Transverse colon (tissue), 4 donors: ENCODE measurements around the gene PORCN. TPM values are rescaled to one million over a fixed set of nuclear protein-coding genes. Genes with fewer than 3 reads are reported as not detected.

ENCODE experiments used
- DNase-seq: peaks from one replicate; pipeline ENCODE4 v3.0.0-alpha.2; 2019
- H3K27ac ChIP-seq, 4 donors: fragments of 200-600 bp; sonication (generic); 2 replicates each; pipeline ENCODE4 v1.5.1; 2016 to 2018; ENCODE audit warnings: inconsistent platforms in 4 of 4
- H3K27me3 ChIP-seq: fragments of 200-600 bp; sonication (generic); 2 replicates; pipeline ENCODE4 v1.5.1; 2017; ENCODE audit warnings: inconsistent platforms
- H3K36me3 ChIP-seq, 4 donors: fragments of 200-600 bp; sonication (generic); 2 replicates each; pipeline ENCODE4 v1.5.1; 2017 to 2019; ENCODE audit warnings: inconsistent platforms in 4 of 4
- H3K4me1 ChIP-seq, 4 donors: fragments of 200-600 bp; sonication (generic); 2 replicates each; pipeline ENCODE4 v1.5.1; 2017 to 2020; ENCODE audit warnings: inconsistent platforms in 4 of 4
- H3K4me3 ChIP-seq, 4 donors: fragments of 200-600 bp; sonication (generic); 1 replicate in 1 of 4; 2 replicates in 3 of 4; pipeline versions ENCODE4 v1.5.1 to v1.6.1; 2017 to 2019; ENCODE audit warnings: inconsistent platforms in 4 of 4
- H3K9me3 ChIP-seq, 2 donors: fragments of 200-600 bp; sonication (generic); 2 replicates each; pipeline ENCODE4 v1.5.1; 2017 to 2019; ENCODE audit warnings: inconsistent platforms in 2 of 2
- EP300 ChIP-seq: sonication (generic); formaldehyde crosslinking; IDR thresholded peaks from one replicate; pipeline ENCODE4 v1.6.1; 2017; ENCODE audit warnings: antibody characterized with exemption, low read depth
- POLR2A ChIP-seq: fragments of 450-650 bp; IDR thresholded peaks from one replicate; pipeline ENCODE4 v1.6.1; 2016; ENCODE audit warnings: antibody characterized with exemption, mild to moderate bottlenecking, moderate library complexity
- POLR2AphosphoS5 ChIP-seq, 3 donors: sonication (generic); formaldehyde crosslinking; IDR thresholded peaks; one replicate each; pipeline ENCODE4 v1.6.1; 2016; ENCODE audit warnings: antibody characterized with exemption in 3 of 3
- WGBS, 2 donors: methylation state at CpG; one replicate each; pipeline ENCODE4 v1.1.5; 2018; ENCODE audit warnings: low coverage in 1 of 2; 5-methylcytosine and 5-hydroxymethylcytosine counted together
- in situ Hi-C, 4 donors: fragments of 200-750 bp; cut with MboI; loops; one replicate each; pipeline versions ENCODE4 v1.15.0 to v1.15.1; 2017; ENCODE audit warnings: low sequenced_read_pairs in 3 of 4, low pct_ligation_motif_present in 1 of 4, low pct_unique_long_range_greater_than_20kb in 1 of 4
- intact Hi-C: fragments of 100-400 bp; cut with DNase I; formaldehyde crosslinking; loops from one replicate; pipeline ENCODE4 v1.15.1; 2023; ENCODE audit warnings: low total_unique reads
- total RNA-seq, 4 donors: library from RNA; depleted of rRNA; stranded (reverse); fragments of >200 nt; gene quantifications; one replicate each; pipeline ENCODE4 v1.1.0, GENCODE V29; 2016
- TF ChIP-seq, protein P1 (sequence below), 5 experiments: fragments of 200-600 bp in 3 of 5; fragments of 450-650 bp in 2 of 5; sonication (generic) in 3 of 5; IDR thresholded peaks; 1 replicate in 2 of 5; 2 replicates in 3 of 5; pipeline ENCODE4 v1.5.1; 2016 to 2017; ENCODE audit warnings: antibody characterized with exemption in 5 of 5, inconsistent platforms in 3 of 5, mild to moderate bottlenecking in 2 of 5, moderate library complexity in 1 of 5

The PORCN gene
- total RNA-seq, 4 donors from 2014 or later: 1.5 to 10.1 (median 8.2) TPM

GRCh38 chrX:48489892-48490291 lies 18.9 kb upstream of the PORCN start:
- no peak overlapping the region for H3K27ac ChIP-seq
- WGBS, 2 donors: 93% methylated on average over 2 of the region's 2 CpGs; no CpG with 5 or more reads in 1 of the 2 donors

DNA sequence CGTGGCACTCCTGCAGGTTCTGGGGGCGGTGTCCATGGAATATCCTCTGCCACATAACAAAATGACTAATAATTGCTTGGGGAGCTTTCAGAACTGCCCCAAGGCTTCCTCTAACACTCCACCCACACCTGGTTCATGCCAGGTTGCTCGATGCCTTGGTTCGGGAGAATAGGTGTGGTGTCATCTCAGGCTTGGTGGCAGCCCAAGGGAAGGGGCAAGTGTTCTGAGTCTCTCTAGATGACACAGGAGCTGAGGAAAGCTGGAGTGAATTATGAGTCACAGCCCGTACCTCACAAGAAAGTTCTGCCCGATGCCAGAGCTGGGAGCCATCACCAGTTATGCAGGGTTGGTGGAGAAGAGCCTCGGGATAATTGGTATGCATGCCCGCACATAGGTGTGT lies 18.1 kb upstream of the PORCN start:
- Histone ChIP-seq H3K4me3 (no peak overlapping the region), H3K27ac (no peak overlapping the region), H3K36me3 (no peaks in the 10 kb centered on the region), H3K27me3 (no peaks in the 10 kb centered on the region), H3K9me3 (no peaks in the 10 kb centered on the region), H3K4me1 (no peaks in the 10 kb centered on the region)
- TF ChIP-seq, protein P1, sequence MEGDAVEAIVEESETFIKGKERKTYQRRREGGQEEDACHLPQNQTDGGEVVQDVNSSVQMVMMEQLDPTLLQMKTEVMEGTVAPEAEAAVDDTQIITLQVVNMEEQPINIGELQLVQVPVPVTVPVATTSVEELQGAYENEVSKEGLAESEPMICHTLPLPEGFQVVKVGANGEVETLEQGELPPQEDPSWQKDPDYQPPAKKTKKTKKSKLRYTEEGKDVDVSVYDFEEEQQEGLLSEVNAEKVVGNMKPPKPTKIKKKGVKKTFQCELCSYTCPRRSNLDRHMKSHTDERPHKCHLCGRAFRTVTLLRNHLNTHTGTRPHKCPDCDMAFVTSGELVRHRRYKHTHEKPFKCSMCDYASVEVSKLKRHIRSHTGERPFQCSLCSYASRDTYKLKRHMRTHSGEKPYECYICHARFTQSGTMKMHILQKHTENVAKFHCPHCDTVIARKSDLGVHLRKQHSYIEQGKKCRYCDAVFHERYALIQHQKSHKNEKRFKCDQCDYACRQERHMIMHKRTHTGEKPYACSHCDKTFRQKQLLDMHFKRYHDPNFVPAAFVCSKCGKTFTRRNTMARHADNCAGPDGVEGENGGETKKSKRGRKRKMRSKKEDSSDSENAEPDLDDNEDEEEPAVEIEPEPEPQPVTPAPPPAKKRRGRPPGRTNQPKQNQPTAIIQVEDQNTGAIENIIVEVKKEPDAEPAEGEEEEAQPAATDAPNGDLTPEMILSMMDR (IDR thresholded peaks at IDR 0.05): no peak
- TF ChIP-seq POLR2A: no peak
- TF ChIP-seq EP300: no peak
- TF ChIP-seq POLR2AphosphoS5 (IDR thresholded peaks at IDR 0.05): no peak
- in situ Hi-C loops: loop anchor here in 2 of 4 donors (25.0 kb wide), 1 partner anchor 403 kb away; no protein-coding TSS in a partner anchor
- WGBS, 2 donors: 74% methylated on average over 8 of the region's 8 CpGs; no CpG with 5 or more reads in 1 of the 2 donors
- intact Hi-C loops: loop anchor here (2.0 kb wide), 1 partner anchor 26 kb away; no protein-coding TSS in a partner anchor
- DNase-seq: no peak

More at GRCh38 chrX:48489892-48490291, 18.9 kb upstream of the PORCN start:
- intact Hi-C loops (loop anchor here (2.0 kb wide), 1 partner anchor 25 kb away; no protein-coding TSS in a partner anchor), in situ Hi-C loops (loop anchor here in 2 of 4 donors (25.0 kb wide), 1 partner anchor 403 kb away; no protein-coding TSS in a partner anchor)
- H3K27me3 ChIP-seq: no peaks in the 10 kb centered on the region
- DNase-seq: no peak
- H3K9me3 ChIP-seq: no peaks in the 10 kb centered on the region
- H3K36me3 ChIP-seq: no peaks in the 10 kb centered on the region
- no peaks in the 10 kb centered on the region for H3K4me1 ChIP-seq
- no peak overlapping the region for H3K4me3 ChIP-seq
- no peak for TF ChIP-seq POLR2AphosphoS5 (IDR thresholded peaks at IDR 0.05)
- TF ChIP-seq, protein P1 (IDR thresholded peaks at IDR 0.05): no peak
- TF ChIP-seq EP300: no peak
- no peak for TF ChIP-seq POLR2A

- in situ Hi-C loops: loop anchor here in 2 of 4 donors (25.0 kb wide), 1 partner anchor 405 kb away; no protein-coding TSS in a partner anchor
- WGBS, 2 donors: 89% methylated on average over 8 of the region's 9 CpGs; no CpG with 5 or more reads in 1 of the 2 donors
- no peaks in the 10 kb centered on the region for H3K9me3 ChIP-seq
Measured at GRCh38 chrX:48491809-48492208, 17.0 kb upstream of the PORCN start.

DNA sequence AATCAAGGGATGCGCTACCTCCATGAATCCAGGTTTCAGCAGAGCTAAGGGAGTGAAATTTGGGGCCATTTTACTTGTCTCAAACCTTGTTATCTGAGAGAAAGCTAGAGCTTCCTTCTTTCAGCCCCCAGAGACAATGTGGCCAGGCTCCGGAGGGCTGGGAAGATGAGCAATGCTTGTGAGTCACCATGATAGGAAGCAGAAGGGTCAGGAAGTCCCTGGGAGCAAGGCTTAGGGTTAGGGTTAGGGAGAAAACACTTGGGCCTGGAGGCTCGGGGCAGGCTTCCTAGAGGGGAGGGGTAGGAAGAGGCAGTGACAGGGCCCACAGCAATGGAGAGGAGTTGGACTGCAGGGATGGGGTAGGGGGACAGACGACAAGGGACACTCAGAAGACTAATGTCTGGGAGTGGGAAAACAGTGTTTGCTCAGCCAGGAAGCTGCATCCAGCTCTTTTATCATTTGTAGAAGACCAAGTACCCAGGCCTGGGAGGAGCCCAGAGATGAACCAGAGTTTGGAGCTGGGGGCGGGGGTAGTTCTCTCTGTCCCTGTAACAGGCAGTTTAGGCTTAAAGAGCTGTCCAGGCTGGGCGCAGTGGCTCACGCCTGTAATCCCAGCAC lies 16.4 kb upstream of the PORCN start:
- Histone ChIP-seq H3K36me3 (no peaks in the 10 kb centered on the region), H3K27me3 (no peaks in the 10 kb centered on the region), H3K4me3 (no peak overlapping the region), H3K9me3 (no peaks in the 10 kb centered on the region), H3K4me1 (no peaks in the 10 kb centered on the region), H3K27ac (no peak overlapping the region)
- no peak for DNase-seq
- TF ChIP-seq, protein P1 (IDR thresholded peaks at IDR 0.05): no peak
- TF ChIP-seq EP300: no peak
- no peak for TF ChIP-seq POLR2AphosphoS5 (IDR thresholded peaks at IDR 0.05)
- TF ChIP-seq POLR2A: no peak
- in situ Hi-C loops (loop anchor here in 2 of 4 donors (25.0 kb wide), 1 partner anchor 405 kb away; no protein-coding TSS in a partner anchor), intact Hi-C loops (no loop called here)
- WGBS, 2 donors: 72 to 80% methylated on average over 1 to 7 of the region's 7 CpGs

More at GRCh38 chrX:48491809-48492208, 17.0 kb upstream of the PORCN start:
- Histone ChIP-seq H3K4me3 (no peak overlapping the region), H3K27me3 (no peaks in the 10 kb centered on the region), H3K36me3 (no peaks in the 10 kb centered on the region), H3K4me1 (no peaks in the 10 kb centered on the region), H3K27ac (no peak overlapping the region)
- intact Hi-C loops: loop anchor here (2.0 kb wide), 1 partner anchor 27 kb away; no protein-coding TSS in a partner anchor
- TF ChIP-seq EP300 (no peak), POLR2A (no peak), POLR2AphosphoS5 (IDR thresholded peaks at IDR 0.05) (no peak)
- TF ChIP-seq, protein P1 (IDR thresholded peaks at IDR 0.05): no peak
- DNase-seq: no peak
